ENCODE data around the gene LRPAP1. TPM values are rescaled to one million over a fixed set of nuclear protein-coding genes. Genes with fewer than 3 reads are reported as not detected.

The LRPAP1 gene
- total and polyA plus RNA-seq, 2 donors (not counting 1 experiment from before 2014, with no cell fraction given), result 62.9 to 80.5 TPM

- Histone ChIP-seq H3K27me3 (ENCODE audit: control insufficient read depth, insufficient read depth, low read length) (peaks cover 12% of the 10 kb centered on the region), H3K9ac (ENCODE audit: insufficient read depth, low read length) (no peak overlapping the region), H3K4me1 (ENCODE audit: control insufficient read depth, extremely low read depth, insufficient read depth, low read length) (no peaks in the 10 kb centered on the region), H3K79me2 (ENCODE audit: control insufficient read depth, insufficient read depth, low read length) (no peaks in the 10 kb centered on the region), H3K4me3 (replicated peaks in 1 of 4; ENCODE audit: control extremely low read depth in 1 of 4, insufficient read depth in 1 of 4, low read depth in 3 of 4, low read length in 4 of 4) (no peak overlapping the region), H3K36me3 (ENCODE audit: control insufficient read depth, insufficient read depth, low read length) (no peaks in the 10 kb centered on the region), H3K27ac (ENCODE audit: insufficient read depth, low read length) (no peak overlapping the region), H2AFZ (ENCODE audit: low read length) (no peak overlapping the region), H3K4me2 (ENCODE audit: extremely low read depth, insufficient read depth, low read length) (no peak overlapping the region), H3K9me3 (ENCODE audit: control insufficient read depth, insufficient read depth, low read depth, low read length) (no peaks in the 10 kb centered on the region), H4K20me1 (ENCODE audit: control insufficient read depth, extremely low read depth, insufficient read depth, low read length) (no peaks in the 10 kb centered on the region)
- TF ChIP-seq EZH2 (IDR thresholded peaks at IDR 0.05; ENCODE audit: low read length, missing control alignments), result no peak
- TF ChIP-seq, protein P1, sequence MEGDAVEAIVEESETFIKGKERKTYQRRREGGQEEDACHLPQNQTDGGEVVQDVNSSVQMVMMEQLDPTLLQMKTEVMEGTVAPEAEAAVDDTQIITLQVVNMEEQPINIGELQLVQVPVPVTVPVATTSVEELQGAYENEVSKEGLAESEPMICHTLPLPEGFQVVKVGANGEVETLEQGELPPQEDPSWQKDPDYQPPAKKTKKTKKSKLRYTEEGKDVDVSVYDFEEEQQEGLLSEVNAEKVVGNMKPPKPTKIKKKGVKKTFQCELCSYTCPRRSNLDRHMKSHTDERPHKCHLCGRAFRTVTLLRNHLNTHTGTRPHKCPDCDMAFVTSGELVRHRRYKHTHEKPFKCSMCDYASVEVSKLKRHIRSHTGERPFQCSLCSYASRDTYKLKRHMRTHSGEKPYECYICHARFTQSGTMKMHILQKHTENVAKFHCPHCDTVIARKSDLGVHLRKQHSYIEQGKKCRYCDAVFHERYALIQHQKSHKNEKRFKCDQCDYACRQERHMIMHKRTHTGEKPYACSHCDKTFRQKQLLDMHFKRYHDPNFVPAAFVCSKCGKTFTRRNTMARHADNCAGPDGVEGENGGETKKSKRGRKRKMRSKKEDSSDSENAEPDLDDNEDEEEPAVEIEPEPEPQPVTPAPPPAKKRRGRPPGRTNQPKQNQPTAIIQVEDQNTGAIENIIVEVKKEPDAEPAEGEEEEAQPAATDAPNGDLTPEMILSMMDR (conservative IDR thresholded peaks at IDR 0.05 in 1 of 2, IDR thresholded peaks at IDR 0.05 in 1 of 2; ENCODE audit: low read depth in 1 of 2, low read length in 2 of 2), result no peak
- no peak for DNase-seq (ENCODE audit: low read depth in 2 of 2)
These were observed 35.1 kb downstream of the LRPAP1 start for GRCh38 chr4:3497095-3497494.

GRCh38 chr4:3496021-3496420, 36.2 kb downstream of the LRPAP1 start:
- Histone ChIP-seq H3K27me3 (ENCODE audit: control insufficient read depth, insufficient read depth, low read length) (peaks cover 21% of the 10 kb centered on the region), H3K4me2 (ENCODE audit: extremely low read depth, insufficient read depth, low read length) (no peak overlapping the region), H3K36me3 (ENCODE audit: control insufficient read depth, insufficient read depth, low read length) (no peaks in the 10 kb centered on the region), H3K79me2 (ENCODE audit: control insufficient read depth, insufficient read depth, low read length) (no peaks in the 10 kb centered on the region), H3K4me3 (replicated peaks in 1 of 4; ENCODE audit: control extremely low read depth in 1 of 4, insufficient read depth in 1 of 4, low read depth in 3 of 4, low read length in 4 of 4) (no peak overlapping the region), H3K9ac (ENCODE audit: insufficient read depth, low read length) (no peak overlapping the region), H2AFZ (ENCODE audit: low read length) (no peak overlapping the region), H3K4me1 (ENCODE audit: control insufficient read depth, extremely low read depth, insufficient read depth, low read length) (no peaks in the 10 kb centered on the region), H3K27ac (ENCODE audit: insufficient read depth, low read length) (no peak overlapping the region), H3K9me3 (ENCODE audit: control insufficient read depth, insufficient read depth, low read depth, low read length) (no peaks in the 10 kb centered on the region), H4K20me1 (ENCODE audit: control insufficient read depth, extremely low read depth, insufficient read depth, low read length) (no peaks in the 10 kb centered on the region)
- no peak for TF ChIP-seq EZH2 (IDR thresholded peaks at IDR 0.05; ENCODE audit: low read length, missing control alignments)
- TF ChIP-seq, protein P1 (conservative IDR thresholded peaks at IDR 0.05 in 1 of 2, IDR thresholded peaks at IDR 0.05 in 1 of 2; ENCODE audit: low read depth in 1 of 2, low read length in 2 of 2), result no peak
- DNase-seq (ENCODE audit: low read depth in 2 of 2), result no peak

DNA sequence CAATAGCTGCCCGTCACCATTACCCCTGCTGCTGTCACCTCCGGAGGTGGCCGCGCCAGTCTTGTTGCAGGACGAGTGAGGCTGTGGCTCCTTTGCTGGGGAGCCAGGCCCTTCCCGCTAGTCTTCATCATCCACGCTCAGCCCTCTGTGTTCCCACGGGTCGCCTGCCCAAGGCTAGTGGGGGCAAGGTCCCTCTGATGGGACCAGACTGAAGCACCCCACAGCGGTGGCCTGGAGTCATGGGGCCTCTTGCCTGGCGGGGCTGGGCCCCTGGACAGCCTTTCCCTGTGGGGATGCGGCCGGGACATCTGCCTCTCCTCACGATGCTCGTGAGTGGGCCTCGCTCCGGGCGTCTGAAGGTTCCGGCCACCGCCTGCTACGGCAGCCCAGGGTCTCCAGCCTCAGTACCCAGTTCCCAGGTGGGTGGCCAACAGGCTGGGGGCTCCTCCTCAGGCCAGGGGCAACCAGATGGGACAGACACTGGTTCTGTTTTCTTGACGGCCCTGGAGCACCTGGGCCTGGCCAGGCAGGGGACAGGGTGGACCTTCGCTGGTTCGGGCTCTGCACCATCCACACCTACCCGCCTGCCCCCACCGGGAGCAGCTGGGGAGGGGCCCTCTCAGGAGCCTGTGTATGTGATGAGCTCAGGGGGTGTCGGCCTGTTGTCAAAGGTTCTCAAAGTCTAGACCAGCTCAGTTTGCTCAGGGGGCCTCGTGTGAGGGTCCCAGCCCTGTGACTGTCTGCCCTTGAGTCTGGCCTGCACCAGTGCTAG, 36.8 kb downstream of the LRPAP1 start:
- H3K79me2 ChIP-seq (ENCODE audit: control insufficient read depth, insufficient read depth, low read length), result no peaks in the 10 kb centered on the region
- H3K9ac ChIP-seq (ENCODE audit: insufficient read depth, low read length), result no peak overlapping the region
- H3K4me3 ChIP-seq (replicated peaks in 1 of 4; ENCODE audit: control extremely low read depth in 1 of 4, insufficient read depth in 1 of 4, low read depth in 3 of 4, low read length in 4 of 4), result no peak overlapping the region
- TF ChIP-seq, protein P1 (conservative IDR thresholded peaks at IDR 0.05 in 1 of 2, IDR thresholded peaks at IDR 0.05 in 1 of 2; ENCODE audit: low read depth in 1 of 2, low read length in 2 of 2), result no peak
- TF ChIP-seq EZH2 (IDR thresholded peaks at IDR 0.05; ENCODE audit: low read length, missing control alignments), result no peak
- no peaks in the 10 kb centered on the region for H4K20me1 ChIP-seq (ENCODE audit: control insufficient read depth, extremely low read depth, insufficient read depth, low read length)
- H3K27ac ChIP-seq (ENCODE audit: insufficient read depth, low read length), result no peak overlapping the region
- H3K36me3 ChIP-seq (ENCODE audit: control insufficient read depth, insufficient read depth, low read length), result no peaks in the 10 kb centered on the region
- no peak for DNase-seq (ENCODE audit: low read depth in 2 of 2)
- no peak overlapping the region for H2AFZ ChIP-seq (ENCODE audit: low read length)
- H3K27me3 ChIP-seq (ENCODE audit: control insufficient read depth, insufficient read depth, low read length), result peaks cover 24% of the 10 kb centered on the region
- no peaks in the 10 kb centered on the region for H3K9me3 ChIP-seq (ENCODE audit: control insufficient read depth, insufficient read depth, low read depth, low read length)
- no peaks in the 10 kb centered on the region for H3K4me1 ChIP-seq (ENCODE audit: control insufficient read depth, extremely low read depth, insufficient read depth, low read length)
- no peak overlapping the region for H3K4me2 ChIP-seq (ENCODE audit: extremely low read depth, insufficient read depth, low read length)

Data from fibroblast of lung (primary cell).